Measurements from ENCODE around the gene ZNF778.

The ZNF778 gene

GRCh38 chr16:89275837-89276720 lies 58.6 kb downstream of the ZNF778 start:
- no peak for DNase-seq (ENCODE audit: low read depth in 3 of 3)

DNA sequence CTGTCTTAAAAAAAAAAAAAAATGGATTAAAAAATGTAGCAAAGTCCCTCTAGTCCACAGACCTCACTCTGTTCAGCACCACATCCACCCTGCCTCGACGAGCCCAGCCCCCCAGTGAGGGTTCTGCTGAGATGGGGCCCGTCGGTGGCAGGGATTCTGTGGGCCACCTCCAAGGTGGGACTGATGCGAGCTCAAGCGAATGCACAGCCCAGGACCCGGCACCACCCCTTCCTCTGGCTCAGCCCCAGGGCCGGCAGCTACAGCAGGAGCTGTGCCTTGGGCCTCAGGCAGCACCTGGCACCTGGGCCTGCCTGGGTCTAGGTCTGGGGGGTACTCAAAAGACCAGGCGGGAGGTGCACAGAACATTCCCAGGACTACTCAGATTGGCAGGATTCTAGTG lies 59.5 kb downstream of the ZNF778 start:
- no peak for DNase-seq (ENCODE audit: low read depth in 3 of 3)

DNA sequence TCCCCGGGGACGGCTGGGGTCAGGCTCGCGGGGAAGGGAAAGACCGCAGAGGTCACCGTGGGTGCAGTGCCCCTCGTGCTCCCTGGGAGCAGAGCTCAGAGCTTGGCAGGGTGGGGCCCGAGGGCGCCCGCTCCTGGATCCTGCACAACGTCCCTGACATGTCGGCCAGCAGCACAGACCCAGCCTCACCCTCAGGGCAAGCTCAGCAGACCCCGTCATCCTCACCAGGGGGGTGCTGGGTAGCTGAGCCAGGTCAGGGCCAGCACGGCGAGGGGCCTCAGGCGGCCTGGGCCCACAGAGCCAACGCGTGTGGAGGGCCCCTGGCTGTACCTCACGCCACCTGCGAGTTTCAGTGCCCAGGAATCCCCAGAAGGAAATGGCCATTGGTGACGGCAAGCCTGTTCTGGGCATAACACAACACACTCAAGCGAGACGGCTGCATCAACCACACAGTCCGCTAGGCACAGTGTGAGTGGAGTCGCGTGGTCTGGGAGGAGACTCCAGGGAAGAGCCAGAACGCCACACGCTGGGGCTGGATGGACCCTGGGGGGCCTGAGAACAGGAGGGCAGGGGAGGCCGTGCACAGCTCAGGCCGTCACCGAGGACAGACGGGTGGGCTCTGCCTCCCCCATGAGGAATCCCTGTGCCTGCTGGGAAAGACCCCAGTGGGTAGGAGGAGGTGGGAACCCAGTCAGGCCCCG lies 60.3 kb downstream of the ZNF778 start:
- no peak for DNase-seq (ENCODE audit: low read depth in 3 of 3)

DNA sequence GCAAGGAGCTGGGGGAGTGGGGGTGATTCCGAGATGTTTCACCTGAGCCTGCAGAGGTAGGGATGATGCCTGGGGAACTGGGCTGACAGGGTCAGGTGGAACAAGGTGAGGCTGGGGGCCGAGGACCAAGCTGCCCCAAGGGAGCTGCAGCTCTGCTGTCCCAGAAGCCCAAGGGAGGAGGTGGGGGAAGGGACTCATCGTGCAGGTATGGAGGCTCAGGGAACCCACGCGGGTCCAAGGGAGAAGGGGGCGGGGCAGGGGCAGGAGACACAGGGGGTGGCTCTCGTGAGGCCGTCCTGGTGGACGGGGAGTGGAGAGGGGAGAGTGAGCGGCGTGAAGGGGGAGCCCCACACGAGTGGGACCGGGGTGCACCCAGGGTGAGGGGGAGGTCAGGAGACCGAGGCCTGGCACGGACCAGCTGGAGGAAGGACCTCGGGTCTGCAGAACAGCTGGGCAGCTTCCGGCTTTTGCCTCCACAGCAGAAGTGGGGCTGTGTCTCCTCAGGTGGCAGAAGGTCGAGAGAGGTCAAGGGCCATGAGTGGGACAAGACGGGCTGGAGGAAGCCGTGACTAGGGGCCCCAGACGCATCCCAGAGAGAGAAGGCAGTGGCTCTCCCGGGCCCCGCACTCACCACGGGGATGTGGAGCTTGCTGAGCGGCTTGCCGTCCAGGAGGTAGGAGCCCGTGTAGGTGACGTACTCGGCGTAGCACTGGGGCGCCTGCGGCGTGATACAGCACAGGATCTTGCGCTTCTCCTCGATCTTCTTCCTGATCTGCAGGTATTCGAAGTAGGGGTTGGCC lies 61.1 kb downstream of the ZNF778 start:
- no peak for DNase-seq (ENCODE audit: low read depth in 3 of 3)

- DNase-seq (ENCODE audit: low read depth in 3 of 3) = no peak
These were observed 62.4 kb downstream of the ZNF778 start for GRCh38 chr16:89279666-89280481.

DNA sequence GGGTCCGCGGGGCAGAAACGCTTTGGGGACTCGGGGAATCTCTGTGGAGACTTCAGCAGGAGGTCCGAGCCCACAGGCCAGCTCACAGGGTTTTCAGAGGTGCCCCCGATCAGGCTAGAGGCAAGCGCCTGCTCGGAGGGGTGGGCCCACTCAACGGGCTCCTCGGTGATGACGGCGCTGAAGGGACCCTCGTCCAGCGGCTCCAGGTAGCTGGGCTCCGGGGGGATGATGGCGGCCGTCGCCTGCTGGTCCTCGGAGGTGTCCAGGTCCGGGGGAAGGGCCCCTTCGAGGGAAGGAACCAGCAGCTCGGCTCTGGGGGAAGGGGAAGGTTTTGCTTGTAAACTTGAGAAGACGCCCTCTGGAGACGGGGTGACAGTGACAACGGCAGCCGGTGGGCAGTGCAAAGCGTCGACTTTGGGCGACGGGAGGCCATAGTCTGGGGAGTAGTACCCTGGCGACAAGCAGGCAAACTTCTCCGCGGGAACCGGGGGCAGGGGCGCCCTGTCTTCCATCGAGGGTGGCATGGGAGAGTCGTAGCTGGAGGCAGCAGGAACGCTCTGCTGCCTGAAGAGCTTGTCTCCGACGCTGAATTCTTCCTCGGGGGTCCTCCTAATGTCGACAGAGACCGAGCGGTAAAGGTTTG lies 63.2 kb downstream of the ZNF778 start:
- no peak for DNase-seq (ENCODE audit: low read depth in 3 of 3)

DNA sequence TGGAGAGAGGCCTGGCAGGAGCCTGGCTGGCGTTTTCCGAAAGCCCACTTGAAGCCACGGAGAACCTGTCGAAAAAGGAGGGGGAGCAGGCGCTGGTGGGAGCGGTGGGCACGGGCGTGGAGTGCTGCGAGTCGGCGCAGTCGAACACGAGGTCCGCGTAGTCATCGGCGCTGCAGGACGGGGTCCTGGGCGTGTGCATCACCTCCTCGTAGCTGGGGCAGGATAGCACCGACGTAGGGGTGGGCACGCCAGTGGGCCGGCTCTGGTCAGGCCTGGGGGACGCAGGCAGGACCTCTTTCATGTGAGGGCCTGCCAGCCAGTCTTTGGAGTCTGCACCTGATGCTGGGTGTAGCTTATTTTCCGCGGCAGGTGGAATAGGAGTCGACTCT lies 63.7 kb downstream of the ZNF778 start:
- DNase-seq (ENCODE audit: low read depth in 3 of 3) = no peak

DNA sequence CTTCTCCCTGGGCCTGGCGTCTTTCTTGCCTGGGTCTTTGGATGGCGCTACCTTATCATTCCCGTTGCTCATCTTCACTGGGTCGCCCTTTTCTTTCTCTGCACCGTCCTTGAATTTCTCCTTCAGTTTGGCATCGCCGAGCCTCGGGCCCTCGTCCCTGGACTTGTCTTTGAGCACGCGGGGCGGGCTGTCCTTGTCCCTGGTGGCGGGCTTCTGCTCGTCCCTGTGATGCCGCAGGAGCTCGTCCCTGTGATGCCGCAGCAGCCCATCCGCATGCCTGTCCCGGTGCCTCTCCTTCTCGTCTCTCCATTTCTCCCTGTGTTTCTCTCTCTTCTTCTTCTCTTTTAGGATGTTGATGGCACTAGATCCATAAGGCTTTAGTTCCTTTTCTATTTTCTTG lies 64.3 kb downstream of the ZNF778 start:
- DNase-seq (ENCODE audit: low read depth in 3 of 3) = no peak

GRCh38 chr16:89282523-89282922 lies 65.0 kb downstream of the ZNF778 start:
- DNase-seq (ENCODE audit: low read depth in 3 of 3) = no peak

GRCh38 chr16:89283449-89283848 lies 65.9 kb downstream of the ZNF778 start:
- DNase-seq (ENCODE audit: low read depth in 3 of 3) = no peak

GRCh38 chr16:89285381-89285780 lies 67.9 kb downstream of the ZNF778 start:
- DNase-seq (ENCODE audit: low read depth in 3 of 3) = no peak

DNA sequence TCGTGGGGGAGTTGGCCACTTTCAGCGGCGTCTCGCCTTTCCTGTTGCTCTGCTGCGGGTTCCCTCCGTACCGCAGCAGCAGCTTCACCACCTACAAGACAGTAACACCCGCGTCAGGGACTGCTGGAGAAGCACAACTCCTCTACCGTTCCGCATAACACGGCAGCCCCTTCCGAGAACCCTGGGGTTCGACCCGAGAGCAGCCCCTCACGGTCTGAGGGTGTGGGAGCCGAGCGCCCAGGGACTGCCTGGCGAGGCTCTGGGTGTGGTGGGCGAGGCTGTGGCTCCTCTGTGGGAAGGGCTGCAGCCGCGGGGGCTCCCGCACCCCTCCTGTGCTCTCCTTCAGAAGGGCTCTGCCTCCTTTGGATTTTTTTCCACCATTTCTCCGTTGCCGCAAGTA lies 68.6 kb downstream of the ZNF778 start:
- no peak for DNase-seq (ENCODE audit: low read depth in 3 of 3)

Measured in stimulated activated CD4-positive, alpha-beta T cell treated with anti-CD3 and anti-CD28 coated beads, TNF-alpha, amount 100 ng/mL, for 4 hours (primary cell).